GM10266 (cell line): ENCODE measurements around the gene SCN10A.

ENCODE experiments used
- DNase-seq: peaks from one replicate; pipeline ENCODE4 v3.0.0; 2012; ENCODE audit errors: extremely low spot score
- TF ChIP-seq, protein P1 (sequence below): IDR thresholded peaks from 2 replicates; pipeline ENCODE4 v1.5.1; 2012; ENCODE audit warnings: mild to moderate bottlenecking, low read depth; ENCODE audit not compliant: control insufficient read depth, insufficient read depth; ENCODE audit errors: missing control alignments

The SCN10A gene

DNA sequence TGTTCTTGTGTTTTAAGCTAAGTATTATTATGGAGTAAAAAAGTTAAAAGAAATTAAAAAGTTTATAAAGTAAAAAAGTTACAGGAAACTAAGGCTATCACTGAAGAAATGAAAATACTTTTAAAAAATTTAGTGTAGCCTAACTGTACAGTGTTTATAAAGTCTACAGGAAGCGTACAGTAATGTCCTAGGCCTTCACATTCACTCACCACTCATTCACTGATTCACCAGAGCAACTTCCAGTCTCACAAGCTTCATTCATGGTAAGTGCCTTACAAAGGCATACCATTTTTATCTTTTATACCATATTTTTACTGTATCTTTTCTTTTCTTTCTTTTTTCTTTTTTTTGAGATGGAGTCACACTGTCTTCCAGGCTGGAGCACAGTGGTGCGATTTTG is 125.8 kb downstream of the SCN10A start:
- no peak for DNase-seq
- TF ChIP-seq, protein P1, sequence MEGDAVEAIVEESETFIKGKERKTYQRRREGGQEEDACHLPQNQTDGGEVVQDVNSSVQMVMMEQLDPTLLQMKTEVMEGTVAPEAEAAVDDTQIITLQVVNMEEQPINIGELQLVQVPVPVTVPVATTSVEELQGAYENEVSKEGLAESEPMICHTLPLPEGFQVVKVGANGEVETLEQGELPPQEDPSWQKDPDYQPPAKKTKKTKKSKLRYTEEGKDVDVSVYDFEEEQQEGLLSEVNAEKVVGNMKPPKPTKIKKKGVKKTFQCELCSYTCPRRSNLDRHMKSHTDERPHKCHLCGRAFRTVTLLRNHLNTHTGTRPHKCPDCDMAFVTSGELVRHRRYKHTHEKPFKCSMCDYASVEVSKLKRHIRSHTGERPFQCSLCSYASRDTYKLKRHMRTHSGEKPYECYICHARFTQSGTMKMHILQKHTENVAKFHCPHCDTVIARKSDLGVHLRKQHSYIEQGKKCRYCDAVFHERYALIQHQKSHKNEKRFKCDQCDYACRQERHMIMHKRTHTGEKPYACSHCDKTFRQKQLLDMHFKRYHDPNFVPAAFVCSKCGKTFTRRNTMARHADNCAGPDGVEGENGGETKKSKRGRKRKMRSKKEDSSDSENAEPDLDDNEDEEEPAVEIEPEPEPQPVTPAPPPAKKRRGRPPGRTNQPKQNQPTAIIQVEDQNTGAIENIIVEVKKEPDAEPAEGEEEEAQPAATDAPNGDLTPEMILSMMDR = no peak

DNA sequence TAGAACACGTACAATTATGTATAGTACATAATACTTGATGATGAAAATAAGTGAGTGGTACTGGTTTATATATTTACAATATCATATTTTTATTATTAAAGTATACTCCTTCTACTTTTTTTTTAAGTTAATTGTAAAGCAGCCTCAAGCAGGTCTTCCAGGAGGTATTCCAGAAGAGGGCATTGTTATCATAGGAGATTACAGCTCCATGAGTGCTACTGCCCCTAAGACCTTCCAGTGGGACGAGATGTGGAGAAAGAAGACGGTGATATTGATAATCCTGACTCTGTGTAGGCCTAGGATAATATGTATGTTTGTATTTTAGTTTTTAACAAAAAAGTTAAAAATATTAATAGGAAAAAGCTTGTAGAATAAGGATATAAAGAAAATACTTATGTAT is 126.2 kb downstream of the SCN10A start:
- no peak for DNase-seq
- TF ChIP-seq, protein P1 = no peak

DNA sequence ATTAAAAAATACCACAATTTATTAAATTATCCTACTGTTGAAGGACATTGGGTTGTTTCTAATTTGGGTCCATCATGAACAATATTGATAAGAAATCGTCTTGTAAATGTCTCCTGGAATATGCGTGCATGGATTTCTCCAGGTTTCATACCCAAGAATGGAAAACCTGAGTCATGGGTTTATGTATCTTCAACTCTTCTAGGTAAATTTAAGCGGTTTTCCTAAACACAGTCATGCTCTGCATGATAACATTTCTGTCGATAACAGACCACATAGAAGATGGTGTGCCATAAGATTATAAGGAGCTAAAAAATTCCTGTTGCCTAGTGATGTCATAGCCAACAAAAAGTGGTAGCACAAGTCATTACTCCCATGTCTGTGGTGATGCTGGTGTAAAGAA is 126.7 kb downstream of the SCN10A start:
- TF ChIP-seq, protein P1 = no peak
- no peak for DNase-seq

DNA sequence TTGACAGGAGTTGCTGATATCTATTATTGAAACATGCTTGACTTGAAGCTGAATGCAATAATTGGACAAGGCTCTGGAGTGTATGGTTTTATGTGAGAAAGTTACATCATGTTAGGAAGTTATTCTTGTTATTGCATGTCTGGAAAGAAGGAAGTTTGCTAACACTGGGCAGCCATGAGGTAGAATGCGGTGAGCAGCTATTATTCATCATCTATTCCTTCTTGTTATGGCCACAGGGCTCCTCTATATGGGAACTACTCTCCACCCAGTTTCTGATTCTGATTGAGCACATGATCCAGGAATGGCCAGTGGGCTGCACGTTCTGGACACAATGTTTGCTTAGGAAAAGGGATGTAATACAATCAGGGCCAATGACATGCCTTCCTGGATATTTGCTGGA is 128.7 kb downstream of the SCN10A start:
- no peak for DNase-seq
- TF ChIP-seq, protein P1 = no peak

DNA sequence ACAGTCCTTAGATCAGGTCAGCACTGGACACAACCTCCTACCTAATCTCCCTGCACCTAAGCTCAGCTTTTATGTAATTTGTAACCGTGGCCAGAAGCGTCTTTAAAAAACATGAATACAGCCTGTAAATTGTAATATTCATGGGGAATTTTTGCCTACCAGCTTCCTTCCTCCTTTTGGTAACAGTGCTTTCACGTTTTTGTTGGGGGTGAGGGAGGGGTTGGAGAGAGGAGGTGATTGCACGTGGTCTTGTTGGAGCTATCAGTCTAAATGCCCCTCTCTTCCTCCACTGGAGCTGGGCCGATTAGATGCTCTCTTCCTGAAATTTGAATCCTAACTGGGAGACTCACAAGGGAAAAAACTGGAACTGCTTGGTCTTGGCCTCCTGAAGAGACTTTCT is 131.5 kb downstream of the SCN10A start:
- DNase-seq = no peak
- TF ChIP-seq, protein P1 = no peak

DNA sequence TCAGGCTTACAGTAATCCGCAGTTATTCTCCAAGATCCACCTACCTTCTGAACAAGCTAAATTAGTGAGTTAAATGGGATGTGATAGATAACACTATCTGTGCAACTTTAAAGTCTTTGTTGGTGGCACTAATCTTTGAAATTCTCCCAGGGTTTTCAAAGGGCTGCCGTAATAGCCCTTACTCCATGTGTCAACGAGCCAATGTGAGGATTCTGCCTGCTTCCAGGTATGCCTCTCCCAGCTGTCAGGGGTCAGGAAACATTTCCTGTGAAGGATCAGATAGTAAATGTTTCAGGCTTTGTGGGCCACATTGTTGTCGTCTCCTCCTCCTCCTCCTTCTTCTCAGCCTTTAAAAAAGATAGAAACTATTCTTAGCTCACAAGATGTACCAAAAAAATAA is 146.3 kb downstream of the SCN10A start:
- TF ChIP-seq, protein P1 = no peak
- DNase-seq = no peak

DNA sequence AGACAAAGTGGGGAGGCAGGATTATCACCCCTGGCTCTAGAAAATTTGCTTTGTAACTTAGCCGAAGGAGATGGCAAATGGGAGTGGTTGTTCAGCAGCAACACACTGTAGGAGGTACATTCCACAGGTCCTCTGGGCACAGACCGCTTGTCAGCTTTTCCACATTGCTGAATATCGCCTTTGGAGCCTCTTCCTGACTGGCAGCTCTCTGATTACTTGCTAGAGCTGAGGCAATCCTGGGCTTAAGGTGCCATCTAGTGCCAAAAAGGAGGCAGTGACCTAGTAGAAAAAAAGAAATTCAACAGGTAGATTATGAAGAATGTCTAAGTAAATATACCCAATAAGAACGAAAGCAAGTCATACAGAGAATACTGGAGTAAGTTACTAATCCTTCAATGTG is 153.5 kb downstream of the SCN10A start:
- TF ChIP-seq, protein P1 = peak; percentile 11
- no peak for DNase-seq
